Sigmoid colon (tissue), 3 donors: ENCODE results near the gene LIAS.

Source experiments
- POLR2A ChIP-seq, 2 donors: fragments of 450-650 bp; IDR thresholded peaks; one replicate each; pipeline ENCODE4 v1.6.1; 2016; ENCODE audit warnings: antibody characterized with exemption in 2 of 2, mild to moderate bottlenecking in 2 of 2, moderate library complexity in 2 of 2
- TF ChIP-seq, protein P1 (sequence below), 4 experiments: fragments of 450-650 bp in 3 of 4; fragments of 200-600 bp in 1 of 4; IDR thresholded peaks; one replicate each; pipeline ENCODE4 v1.5.1; 2016 to 2019; ENCODE audit warnings: antibody characterized with exemption in 4 of 4, mild to moderate bottlenecking in 3 of 4, moderate library complexity in 2 of 4

GRCh38 chr4:39490322-39490721, 31.5 kb downstream of the LIAS start:
- TF ChIP-seq, protein P1, sequence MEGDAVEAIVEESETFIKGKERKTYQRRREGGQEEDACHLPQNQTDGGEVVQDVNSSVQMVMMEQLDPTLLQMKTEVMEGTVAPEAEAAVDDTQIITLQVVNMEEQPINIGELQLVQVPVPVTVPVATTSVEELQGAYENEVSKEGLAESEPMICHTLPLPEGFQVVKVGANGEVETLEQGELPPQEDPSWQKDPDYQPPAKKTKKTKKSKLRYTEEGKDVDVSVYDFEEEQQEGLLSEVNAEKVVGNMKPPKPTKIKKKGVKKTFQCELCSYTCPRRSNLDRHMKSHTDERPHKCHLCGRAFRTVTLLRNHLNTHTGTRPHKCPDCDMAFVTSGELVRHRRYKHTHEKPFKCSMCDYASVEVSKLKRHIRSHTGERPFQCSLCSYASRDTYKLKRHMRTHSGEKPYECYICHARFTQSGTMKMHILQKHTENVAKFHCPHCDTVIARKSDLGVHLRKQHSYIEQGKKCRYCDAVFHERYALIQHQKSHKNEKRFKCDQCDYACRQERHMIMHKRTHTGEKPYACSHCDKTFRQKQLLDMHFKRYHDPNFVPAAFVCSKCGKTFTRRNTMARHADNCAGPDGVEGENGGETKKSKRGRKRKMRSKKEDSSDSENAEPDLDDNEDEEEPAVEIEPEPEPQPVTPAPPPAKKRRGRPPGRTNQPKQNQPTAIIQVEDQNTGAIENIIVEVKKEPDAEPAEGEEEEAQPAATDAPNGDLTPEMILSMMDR (IDR thresholded peaks at IDR 0.05), result no peak
- no peak for TF ChIP-seq POLR2A (IDR thresholded peaks at IDR 0.05)
